Glomerular visceral epithelial cell (primary cell): ENCODE measurements around the gene EXOC1L.

Experiments
- DNase-seq: peaks from one replicate; pipeline ENCODE4 v3.0.0-alpha.2; 2016; ENCODE audit errors: extremely low spot score

EXOC1L gene

DNA sequence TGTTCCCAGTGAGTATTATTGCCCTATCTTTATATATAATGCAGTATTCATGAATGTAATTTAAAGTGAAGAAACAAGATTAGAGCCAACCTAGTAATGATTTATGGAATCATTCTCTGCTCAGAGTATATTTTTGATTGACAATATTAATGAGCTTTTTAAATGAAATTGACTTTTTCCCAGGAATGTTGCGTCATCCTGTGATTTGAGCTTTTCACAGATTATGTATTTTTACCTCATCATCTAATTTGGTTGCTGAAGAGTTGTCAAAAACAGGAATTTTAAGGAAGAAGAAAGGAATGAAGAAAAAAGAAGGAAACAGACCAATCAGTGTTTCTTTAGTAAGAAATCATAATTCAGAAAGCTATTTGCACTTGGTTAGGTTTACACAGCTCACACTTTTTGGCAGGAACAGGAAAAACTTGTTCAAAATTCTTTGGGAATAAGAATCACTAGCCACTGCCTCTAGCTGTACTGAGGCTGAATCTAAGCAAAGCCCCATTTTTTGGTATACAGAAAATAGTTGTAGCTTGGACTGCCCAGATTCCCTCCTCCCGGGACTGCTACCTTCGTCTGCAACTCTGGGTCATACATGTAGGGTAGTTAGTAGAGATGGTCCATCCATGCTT is 61.2 kb downstream of the EXOC1L start:
- no peak for DNase-seq

GRCh38 chr4:55884093-55884850 is 64.7 kb downstream of the EXOC1L start:
- DNase-seq, result no peak

DNA sequence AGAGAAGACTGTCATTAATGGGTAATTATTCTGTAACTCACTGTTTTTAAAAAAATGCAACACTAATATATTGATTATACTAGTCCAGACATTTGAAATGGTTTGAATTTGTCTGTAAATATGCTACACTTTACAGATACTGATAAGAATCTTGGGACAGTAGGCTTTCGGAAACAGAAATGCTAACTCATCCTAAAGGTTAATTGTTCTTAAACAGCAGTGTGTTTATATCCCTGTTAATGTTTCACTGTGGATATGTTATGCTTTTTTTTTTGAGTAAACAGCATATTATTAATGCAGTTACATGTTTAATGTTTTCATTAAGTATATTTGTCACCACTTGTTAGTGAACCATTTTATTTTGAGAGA is 65.2 kb downstream of the EXOC1L start:
- no peak for DNase-seq
